Superior temporal gyrus (tissue), 1 donor: ENCODE data around the gene UBR2.
"Not testable (repeated sequence)": the region's sequence is repeated elsewhere in the genome, so short reads cannot be mapped to it uniquely, and the experiment has no call there.

Experiments
- DNase-seq: peaks from one replicate; pipeline ENCODE4 v3.0.0-alpha.2; 2016; ENCODE audit errors: extremely low spot score

Gene UBR2

DNA sequence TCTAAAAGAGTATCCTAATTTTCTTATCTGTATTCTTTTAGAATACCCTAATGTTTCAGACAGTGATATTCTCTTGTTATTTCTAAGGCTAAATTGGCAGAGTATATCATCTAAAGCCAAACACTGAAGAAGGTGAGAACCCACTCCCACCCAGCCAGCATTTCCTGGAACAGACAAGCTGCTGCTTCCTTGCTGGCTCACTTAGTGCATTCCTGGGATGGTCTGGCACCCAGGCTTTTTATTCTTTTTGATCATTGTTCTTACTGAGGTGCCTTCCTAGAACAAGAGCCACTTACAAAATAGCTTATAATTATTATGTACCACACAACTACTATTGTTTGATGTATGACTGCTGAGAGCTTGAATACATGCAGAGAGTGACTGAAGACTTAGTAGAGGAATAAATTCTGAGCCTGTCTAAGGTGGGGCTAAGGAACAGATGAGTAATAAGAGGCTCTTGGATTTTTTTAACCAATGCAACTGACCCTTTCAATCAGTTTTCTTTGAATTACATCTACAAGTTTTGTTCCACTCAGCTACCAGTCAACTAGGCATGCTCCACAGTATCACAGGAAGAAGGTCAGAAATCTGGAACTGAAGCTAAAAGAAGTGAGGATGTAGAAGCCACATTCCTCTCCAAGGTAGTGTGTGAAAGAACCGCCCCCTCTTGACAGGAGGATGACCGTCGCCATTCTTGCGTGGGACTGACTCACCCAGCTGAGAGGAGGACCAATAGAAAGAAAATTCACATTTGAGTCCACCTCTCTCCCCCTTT, 128.5 kb downstream of the UBR2 start:
- DNase-seq, result no peak

DNA sequence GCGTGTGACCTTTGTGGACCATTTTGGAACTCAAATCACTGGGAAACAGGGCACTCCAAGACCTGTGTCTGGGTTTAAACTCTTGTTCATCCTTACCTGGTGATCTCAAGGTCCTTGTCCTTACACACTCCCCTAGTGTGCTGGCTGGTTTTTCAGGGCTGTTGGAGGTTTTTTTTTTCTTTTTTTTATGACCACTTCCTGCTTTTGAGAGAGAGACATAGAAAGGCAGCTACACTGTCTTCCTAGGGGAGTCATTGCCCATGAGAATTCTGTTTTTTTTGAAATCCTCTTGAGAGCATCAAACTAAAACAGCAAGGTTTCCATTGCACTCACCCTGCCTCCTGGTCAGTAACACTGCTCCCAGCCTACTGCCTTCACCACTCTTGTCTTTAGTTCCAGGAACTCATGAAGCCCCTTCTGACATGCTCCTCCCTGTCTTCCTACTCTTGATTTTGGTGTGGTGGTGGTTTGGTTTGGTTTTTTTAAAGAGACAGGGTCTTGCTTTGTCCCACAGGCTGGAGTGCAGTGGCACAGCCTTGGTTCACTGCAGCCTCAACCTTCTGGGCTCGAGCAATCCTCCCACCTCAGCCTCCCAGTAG, 130.0 kb downstream of the UBR2 start:
- DNase-seq, result no peak

DNA sequence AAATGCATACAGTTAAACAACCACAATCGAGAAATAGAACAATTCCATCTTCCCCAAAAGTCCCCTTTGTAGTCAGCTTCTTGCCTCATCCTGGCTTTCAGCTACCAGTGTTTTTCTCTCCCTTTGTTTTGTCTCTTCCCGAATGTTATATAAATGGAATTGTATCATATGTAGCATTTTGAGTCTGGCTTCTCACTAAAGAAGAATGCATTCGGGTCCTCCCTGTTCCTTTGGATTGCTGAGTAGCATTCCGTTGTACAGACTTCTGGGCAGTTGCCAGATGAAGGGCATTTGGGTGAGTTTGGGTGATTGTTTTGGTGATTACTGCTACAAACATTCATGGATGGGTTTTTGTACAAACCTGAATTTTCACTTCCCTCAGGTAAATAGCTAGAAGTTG, 130.8 kb downstream of the UBR2 start:
- no peak for DNase-seq

DNA sequence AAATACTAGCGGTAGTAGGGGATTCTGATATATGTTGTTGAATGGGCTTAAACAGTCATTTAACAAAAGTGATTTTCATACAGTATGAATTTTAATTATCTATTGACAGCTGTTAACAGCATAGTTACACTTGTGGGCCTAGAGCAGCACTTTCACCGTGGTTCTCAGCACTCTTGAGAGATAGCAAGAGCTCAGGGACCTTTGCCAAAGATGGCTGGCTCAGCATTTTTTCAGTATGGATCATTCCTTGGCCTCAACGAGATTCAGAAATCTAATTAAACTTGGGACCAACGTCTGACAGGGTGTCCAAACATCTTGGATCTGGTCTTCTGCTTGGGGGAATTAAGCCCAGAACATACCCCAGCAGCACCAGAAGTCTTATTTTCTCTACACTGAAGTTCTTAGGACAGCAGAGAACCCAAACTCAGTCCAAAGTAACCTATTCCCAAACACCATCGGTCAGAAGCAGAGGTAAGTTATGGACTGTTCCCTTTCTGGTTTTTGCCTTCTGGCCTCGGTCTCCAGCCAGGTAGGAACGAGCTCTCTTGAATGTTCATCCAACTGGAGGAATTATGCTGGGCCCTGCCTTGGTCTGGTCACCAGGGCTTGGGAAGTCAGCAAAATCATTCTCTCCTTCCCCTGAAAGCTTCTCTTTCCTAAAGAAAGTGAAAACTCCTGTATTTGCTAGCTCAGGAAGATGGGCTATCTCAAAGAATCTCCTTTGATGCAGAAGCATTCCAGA, 132.9 kb downstream of the UBR2 start:
- DNase-seq, result no peak

DNA sequence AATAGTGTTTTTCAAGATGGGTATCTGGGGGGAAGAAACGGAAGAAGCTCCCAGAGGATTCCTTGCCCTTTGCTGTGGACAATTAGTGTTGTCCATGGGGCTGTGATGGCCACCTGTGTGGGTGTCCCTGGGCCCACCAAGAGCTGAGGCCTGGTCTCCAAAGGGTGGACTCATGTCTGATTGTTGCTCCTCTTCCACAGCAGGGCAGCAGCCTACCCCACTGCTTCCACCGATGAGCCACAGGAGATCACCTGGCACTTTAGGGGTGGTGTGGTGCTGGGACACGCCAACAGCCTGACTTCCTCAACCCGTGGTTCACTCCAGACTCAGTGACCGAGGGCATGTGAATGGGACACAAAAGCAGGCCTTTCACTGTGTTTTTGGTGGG, 133.4 kb downstream of the UBR2 start:
- no peak for DNase-seq

DNA sequence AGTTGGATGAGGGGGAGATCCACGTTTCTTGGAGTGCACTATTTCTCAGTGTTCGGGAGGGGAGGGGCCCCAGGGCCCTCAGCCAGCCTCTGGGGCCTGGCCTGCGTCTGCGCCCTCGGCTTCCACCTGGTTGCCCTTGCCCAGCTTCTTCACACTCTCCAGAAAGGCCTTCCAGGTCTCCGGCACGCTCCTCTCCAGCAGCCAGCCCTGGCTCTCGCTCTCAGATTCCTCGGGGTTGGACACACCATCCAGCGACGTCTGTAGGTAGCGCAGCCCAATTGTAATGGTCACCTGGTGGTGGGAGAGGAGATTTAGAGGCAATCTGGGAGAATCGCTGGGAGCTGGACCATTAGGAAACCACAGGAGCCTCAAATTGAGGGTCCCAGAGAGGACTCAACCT, 134.4 kb downstream of the UBR2 start:
- DNase-seq, result no peak

DNA sequence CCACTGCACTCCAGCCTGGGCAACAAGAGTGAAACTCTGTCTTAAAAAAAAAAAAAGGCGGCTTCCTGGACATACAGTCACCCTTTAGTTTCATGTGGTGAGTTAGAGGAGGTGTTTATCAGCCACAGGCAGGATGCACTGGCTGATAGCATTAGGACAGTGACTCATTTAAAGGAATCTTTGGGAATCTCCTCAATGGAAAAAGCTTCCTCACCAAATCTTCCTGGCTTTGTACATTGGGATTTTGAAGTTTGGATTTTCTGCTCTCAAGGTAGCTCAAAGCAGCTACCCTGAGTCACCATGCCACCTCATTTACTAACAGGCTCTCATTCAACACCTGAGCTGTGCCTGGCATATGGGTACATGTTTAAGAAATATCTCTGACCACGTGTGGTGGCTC, 138.4 kb downstream of the UBR2 start:
- no peak for DNase-seq

DNA sequence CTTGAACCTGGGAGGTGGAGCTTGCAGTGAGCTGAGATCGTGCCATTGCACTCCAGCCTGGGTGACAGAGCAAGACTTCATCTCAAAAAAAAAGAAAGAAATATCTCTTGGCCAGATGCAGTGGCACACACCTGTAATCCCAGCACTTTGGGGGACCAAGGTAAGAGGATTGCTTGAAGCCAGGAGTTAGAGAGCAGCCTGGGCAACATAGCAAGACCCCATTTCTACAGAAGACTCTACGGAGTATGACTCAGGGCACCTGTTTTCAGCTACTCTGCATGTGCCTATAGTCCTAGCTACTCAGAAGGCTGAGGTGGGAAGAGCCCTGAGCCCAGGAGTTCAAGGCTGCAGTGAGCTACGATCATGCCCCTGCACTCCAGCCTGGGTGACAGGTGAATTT, 139.0 kb downstream of the UBR2 start:
- not testable (repeated sequence) for DNase-seq

DNA sequence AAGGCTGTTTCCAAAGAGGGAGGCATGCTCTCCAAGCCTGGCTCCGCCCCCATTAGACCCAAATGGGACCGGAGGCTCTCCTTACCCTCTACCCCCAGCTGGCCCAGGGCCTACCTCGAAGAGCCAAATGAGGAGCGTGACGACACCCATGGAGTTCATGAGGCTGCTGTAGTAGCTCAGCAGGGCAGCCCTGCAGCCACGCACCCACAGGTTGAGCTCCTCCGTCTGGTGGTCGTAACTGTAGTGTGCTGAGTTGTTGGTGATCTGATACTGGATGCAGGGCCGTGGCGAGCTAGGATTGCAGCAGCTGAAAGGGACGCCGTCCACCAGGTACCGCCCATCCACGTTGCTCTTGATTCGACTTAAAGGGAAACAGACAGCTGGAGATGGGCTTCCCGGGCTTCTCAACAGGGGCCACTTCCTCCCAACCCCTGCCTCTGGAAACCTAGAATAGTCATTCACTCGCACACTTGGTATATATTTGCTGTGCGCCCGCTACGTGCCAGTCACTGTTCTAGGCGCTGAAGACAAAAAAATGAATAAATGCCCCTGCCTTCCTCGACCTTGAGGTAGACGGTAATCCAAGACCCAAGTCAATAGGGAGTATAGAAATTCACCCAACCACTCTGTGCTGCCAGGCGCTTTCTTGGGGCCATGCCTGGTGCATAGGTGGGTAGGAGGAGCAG, 140.6 kb downstream of the UBR2 start:
- no peak for DNase-seq

DNA sequence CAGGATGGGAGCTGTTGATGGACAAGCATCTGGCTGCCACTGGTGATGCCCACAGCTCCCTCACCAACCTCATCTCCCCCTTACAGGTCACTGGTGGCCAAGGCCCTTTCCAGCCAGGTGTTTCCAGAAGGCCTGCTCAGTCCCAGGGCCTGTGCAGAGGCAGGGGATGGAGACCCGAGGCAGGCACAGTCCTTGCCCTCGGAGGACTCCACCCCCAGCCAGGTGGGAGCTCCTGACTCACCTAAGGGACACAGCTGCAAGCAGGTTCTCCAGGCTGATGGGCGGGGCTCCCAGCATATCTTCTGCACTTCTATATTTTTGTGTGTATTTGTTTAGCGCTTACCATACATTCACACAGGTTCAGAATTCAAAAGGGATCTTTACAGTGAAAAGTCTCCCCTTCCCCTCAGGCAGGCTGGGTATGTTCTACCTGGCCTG, 141.1 kb downstream of the UBR2 start:
- no peak for DNase-seq

DNA sequence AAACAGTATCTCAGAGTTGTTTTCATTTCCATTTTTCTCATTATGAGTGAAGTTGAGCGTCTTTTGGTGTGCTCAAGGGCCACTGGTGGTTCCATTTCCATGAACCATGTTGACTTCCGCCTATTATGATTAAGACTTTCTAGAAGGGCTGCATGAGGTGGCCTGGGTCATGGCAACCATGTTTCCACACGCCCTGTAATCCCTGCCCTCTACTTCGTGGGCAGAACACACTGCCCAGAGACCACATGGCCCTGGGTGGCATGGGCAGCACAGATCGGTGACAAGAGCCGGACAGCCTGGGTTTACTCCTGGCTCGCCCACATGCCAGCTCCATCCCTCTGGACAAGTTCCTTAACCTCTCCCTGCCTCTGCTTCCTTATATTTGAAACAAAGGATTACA, 143.8 kb downstream of the UBR2 start:
- no peak for DNase-seq

DNA sequence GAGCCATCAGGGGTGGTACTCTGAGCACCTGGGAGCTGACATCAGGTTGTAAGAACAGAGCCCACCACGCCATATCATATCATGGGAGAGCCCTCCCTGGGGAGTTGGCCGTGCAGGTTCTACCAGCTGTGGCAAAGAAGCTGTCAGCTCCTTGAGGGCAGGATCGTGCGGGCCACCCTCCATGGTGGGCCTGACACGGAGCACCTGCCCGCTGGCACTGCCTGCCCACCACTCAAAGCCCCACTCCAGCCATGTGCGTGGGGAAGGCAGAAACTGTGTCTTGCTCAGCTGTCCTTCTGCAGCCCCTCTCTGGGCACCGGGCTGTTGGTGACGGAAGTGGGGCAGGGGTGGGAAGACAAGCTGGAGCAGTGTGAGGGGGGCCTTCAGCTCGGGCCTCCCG, 144.3 kb downstream of the UBR2 start:
- no peak for DNase-seq

DNA sequence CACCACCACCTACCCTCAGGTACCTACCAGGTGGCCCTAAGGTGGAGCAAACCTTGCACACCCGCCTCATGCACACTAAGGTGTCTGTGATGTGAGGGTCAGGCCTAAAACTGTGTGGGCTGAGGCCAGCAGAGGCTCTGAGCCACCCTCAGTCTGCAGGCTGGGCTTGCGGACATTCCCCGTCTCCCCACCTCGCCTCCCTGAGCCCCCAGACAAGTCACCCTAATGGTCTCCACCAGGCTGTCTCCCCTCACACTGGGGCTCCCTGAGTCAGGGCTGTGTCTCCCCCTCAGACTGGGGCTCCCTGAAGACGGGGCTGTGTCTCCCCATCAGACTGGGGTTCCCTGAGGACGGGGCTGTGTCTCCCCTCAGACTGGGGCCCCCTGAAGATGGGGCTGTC, 146.0 kb downstream of the UBR2 start:
- no peak for DNase-seq

DNA sequence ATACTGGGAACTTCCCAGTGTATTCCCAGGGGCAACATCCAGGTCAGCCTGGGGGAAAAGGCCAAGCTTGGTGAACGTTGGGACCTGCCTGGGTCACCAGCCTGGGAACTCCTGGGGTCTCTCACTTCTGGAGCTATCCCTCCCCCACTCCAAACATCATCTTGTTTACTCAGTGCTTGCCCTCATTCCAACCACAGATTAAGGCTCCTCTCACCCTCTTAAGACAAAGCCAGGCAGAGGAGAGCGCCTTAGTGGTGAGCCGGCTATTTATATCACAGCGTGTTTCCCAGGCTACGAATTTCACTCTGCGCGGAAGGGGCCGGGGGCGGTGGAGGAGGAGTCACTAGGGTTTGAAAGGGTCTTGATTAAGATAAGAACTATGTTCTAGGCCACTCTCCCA, 146.5 kb downstream of the UBR2 start:
- DNase-seq, result no peak

DNA sequence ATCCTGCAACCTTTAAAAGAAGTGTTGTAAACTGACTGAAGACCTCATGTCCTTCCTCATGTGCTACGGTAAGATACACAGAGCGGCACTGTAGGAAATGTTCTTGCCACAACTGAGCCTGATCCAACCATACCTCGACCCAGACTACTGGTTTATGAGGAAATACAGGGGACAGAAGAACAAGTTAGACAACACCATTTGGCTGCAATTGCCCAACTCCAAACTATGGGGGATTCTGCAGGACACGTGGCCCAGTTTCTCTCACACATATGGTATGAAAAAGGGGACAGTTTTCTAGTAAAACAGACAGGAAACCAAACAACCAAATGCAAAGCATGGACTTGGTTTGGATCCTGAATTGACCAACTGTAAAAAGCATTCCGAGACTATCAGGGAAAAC, 148.1 kb downstream of the UBR2 start:
- no peak for DNase-seq

DNA sequence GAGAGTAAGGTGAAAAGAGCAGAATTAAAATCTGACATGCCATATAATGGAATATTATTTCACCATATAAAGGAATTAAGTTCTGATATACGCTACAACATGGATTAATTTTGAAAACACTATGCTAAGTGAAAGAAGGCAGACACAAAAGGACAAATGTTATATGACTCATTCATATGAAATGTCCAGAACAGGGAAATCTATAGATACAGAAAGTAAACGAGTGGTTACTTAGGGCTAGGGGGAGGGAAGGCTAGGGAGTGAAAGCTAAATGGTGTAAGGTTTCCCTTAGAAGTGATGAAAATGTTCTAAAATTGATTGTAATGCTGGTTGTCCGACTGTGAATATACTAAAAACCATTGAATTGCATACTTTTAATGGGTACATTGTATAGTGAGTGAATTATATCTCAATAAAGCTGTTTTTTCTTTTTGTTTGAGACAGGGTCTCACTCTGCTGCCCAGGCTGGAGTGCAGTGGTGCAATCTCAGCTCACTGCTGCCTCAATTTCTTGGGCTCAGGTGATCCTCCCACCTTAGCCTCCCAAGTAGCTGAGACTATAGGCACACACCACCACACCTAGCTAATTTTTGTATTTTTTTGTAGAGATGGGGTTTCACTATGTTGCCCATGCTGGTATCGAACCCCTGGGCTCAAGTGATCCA, 150.4 kb downstream of the UBR2 start:
- DNase-seq, result no peak

DNA sequence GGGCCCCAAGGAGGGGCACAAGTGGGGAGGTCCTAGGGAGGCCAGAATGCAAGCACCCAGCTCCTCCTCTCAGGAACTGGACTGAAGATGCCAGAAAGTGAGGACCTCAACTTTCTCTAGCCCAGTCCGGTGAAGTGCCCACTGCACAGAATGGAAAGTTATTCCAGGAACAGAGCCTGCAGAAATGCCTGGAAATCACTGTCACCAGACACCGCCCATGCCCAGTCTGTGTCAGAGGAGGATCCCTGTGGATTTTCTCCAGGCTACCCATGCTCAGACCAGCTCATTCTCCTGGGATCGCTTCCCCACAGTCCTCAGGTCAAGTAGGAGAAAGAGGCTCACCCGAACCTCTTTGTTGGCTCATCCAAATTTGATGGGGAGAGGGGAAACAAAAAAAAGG, 152.0 kb downstream of the UBR2 start:
- DNase-seq, result no peak

DNA sequence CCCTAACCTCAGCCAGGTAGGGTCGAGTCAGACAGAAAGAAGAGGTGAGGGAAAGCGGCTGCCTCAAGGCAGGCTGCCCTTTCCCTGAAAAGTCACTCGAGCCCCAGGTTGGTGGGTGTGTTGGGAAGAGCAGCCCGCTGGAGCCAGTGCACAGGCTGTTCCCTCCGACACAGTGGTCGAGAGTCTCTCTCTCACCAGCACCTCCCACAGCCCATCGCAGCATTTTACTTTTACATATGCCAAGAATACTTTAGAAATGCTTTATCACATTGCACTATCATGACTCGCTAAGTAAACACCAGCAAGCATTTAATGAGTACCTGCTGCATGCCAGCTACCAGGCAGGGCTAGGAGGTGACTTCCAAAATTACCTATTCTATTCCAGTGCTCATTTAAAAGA, 156.9 kb downstream of the UBR2 start:
- no peak for DNase-seq

DNA sequence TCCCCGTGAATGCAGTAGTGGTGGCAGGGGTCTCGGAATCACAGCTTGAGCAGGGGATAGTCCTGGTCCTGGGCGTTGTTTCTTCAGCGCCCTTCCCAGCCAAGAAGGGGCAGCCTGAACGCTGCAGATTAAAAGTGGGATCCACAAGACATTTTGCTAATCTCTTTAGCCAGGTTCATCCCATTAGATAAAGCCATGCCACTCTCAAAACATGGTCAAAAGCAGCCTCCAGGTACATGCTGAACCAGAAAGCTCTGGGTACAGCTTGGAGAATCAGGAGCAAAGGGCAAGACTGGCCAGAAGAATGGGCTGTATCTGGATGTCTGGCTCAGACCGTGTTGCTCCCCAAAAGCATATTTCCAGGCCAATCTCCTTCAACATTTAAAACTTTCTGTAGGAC, 158.7 kb downstream of the UBR2 start, which contains the start of gene PRPH2:
TSS of gene PRPH2 (minus strand) at position 101 of the 400 bp plus-strand sequence. CDS start 263 bp downstream, outside the sequence.
- DNase-seq, result no peak

DNA sequence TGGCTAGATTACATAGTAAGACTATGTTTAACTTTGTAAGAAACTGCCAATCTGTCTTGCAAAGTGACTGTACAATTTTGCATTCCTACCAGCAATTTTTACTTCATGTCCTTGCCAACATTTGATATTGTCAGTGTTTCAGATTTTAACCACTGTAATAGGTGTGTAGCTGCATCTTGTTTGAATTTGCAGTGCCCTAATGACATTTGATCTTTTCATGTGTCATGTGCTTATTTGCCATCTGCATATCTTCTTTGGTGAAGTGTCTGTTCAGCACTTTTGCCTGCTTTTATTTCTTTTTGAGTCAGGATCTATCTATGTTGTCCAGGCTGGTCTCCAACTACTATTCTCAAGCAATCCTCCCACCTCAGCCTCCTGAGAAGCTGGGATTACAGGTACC, 161.0 kb downstream of the UBR2 start:
- no peak for DNase-seq

DNA sequence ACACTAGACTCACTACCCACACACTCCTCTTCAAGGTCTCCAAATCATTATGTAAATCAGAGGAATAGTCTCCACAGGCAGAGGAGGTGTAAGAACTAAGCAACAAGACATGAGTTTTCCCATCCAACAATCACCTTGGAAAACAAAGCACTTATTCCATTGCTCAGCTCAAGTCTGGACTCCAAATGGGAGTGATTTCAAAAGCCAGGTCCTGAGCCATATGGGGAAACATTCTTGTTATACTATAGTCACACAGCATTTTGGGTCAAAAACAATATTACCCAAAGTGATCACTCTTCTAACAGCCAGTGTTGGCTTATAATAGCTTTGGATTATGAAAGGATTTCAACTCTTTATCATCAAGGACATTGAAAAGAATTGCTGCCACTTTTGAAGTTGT, 162.2 kb downstream of the UBR2 start:
- no peak for DNase-seq
